GM19397 (cell line): ENCODE measurements around the gene DYRK1A.
"Not testable (repeated sequence)": the region's sequence is repeated elsewhere in the genome, so short reads cannot be mapped to it uniquely, and the experiment has no call there.

ENCODE experiments used
- ATAC-seq: cut with Tn5 transposase; IDR thresholded peaks from one replicate; pipeline ENCODE4 v1.9.1; 2021; ENCODE audit warnings: mild to moderate bottlenecking, moderate library complexity; ENCODE audit not compliant: unreplicated experiment

Gene DYRK1A

DNA sequence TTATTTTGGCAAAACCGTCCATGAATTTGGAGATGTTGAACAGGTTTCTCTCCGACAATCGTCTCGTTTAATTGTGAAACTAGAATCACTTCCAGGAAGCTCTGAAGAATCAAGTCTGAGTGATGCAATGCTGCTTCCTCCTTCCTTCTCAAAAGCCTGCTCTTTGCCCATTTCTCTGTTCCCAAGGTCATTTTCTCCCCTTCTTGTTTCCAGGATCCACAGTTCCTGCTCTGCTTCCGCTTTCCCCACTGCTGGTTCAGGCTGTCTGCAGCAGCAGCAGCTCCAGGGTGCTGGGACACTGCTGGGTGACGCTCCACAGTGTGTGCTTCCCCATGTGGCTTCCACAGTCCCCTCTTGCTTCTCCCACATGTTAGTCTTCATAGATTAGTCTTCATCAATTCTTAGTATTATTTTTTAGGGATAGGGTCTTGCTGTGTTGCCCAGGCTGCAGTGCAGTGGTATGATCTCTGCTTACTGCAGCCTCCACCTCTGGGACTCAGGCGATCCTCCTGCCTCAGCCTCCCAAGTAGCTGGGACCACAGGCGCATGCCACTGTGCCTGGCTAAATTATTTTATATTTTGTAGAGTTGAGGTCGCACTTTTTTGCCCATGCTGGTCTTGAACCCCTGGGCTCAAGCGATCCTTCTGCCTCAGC lies 156.2 kb downstream of the DYRK1A start:
- no peak for ATAC-seq

- ATAC-seq: not testable (repeated sequence)
Measured at GRCh38 chr21:37524944-37525343, 158.4 kb downstream of the DYRK1A start.

DNA sequence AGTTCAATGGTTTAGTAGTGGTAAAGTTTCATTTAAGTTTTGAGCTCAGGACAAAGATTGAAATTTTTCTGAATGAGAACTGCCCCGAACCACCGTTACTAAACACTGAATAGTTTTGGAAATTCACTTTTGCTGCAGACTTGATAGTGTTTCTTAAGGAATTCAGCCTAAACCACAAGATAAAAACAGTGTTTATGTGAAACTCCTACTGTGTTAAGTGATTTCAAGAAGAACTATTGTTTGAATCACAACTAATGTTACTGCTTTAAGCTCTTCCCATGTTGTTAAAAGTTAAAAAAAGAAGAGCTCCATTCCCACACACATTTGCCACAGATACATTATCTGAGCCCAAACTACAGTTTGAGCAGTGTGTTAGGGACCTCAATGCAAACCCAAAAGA lies 159.2 kb downstream of the DYRK1A start:
- ATAC-seq: no peak

DNA sequence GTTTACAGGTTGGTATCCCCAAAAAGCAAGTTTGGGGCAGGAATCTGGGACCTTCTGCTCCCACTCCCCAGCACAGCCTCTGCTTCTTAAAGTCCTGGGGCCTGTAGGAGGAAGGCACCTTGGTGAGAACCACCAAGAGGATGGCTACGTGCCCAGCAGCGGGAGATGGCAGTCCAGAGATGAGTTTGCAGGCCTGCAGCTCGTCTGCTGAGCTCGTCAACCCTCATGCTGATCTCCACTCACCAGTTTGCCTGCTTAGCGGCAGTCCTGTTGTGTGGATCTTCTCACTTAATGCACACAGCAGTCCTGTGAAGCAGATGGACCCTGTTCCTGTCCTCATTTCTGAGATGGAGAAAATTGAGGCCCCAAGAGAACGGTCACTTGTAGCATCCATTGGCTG lies 160.5 kb downstream of the DYRK1A start:
- no peak for ATAC-seq

DNA sequence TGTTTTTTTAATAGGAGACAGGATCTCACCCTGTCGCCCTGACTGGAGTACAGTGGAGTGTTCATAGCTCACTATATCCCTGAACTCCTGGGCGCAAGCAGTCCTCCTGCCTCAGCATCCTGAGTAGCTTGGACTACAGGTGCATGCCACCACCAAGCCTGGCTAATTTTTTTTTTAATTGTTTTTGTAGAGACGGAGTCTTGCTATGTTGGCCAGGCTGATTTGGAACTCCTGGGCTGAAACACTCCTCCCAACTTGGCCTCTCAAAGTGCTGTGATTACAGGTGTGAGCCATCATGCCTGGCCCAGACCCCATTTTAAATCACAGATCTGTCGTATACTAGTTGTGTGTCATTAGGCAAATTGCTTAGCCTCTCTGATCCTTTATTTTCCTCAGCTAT lies 161.1 kb downstream of the DYRK1A start:
- no peak for ATAC-seq

DNA sequence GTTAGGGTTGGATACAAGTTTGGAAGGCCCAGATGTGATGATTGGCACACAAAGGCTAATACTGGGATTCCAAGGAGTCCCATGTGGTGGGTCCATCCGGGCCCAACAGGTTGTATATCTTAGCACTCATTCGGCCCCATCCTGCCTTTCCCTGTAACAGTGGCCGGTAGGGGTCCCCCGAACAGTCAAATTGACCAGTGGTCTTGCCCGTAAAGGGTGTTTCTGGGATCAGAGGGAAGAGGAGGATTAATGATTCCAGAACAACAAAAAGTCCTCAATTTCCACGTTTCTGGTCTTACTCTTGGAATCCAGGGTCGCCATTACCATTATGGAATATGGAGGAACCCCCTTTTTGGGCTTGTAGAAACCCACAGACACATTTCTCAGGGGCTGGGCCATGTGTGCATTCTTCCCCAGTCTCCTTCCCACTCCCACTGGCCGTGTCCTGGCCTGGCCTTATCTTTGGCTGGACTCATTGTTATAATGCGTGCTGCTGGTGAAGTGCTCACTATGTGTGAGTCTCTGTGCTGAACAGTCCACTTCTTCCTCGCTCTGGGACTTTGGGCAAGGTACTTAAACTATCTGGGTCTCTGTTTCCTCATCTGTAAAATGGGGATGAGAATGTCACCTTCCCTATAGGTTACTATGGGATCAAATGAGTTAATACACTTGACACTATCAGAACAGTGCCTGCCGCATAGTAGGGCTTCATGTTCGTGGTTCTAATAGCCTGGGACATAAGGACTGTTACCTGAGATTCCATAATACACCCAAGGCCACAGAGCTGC lies 161.8 kb downstream of the DYRK1A start:
- ATAC-seq: no peak

DNA sequence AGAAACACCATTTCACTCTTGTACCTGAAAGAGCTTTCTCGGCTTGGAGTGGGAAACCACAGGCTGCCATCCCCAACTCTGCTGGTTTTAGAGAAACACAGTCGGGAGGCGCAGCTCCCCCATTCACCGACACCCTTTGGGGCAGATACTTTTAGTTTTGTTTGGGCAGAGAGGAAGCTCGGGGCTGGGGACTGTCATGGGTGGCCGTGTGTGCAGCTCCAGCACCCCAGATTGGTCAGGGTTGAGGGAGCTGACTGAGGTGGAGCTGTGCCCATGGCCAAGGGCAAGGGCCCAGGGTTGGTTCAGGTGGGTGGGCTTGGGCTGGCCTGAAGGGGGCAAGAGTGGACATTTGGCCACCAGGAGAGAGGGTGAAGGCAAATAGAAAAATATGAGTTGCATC lies 163.1 kb downstream of the DYRK1A start:
- no peak for ATAC-seq

- no peak for ATAC-seq
Measured at GRCh38 chr21:37530901-37531351, 164.4 kb downstream of the DYRK1A start.

GRCh38 chr21:37531431-37531932 lies 164.9 kb downstream of the DYRK1A start:
- ATAC-seq: no peak

GRCh38 chr21:37532868-37533780 lies 166.6 kb downstream of the DYRK1A start:
- peak; percentile 67 for ATAC-seq

DNA sequence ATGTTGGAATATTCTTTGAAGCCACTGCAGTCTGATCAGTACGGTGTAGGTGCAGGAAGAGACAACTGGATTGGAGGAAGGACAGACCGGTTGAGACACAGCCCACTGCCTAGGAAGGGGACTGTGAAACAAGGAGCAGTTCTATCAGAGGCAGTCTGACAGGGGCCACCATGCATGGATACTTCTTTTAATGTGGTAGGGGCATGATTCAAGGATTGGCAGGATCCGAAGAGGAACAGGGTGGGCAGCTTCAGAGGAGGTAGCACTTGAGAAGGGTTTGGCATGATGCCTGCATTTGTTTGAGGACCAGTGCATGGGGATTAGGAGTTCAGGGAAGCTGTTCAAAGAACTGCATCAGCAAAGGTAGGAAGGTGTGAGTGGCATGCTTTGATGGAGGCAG lies 167.9 kb downstream of the DYRK1A start:
- no peak for ATAC-seq

- ATAC-seq: no peak
Measured at GRCh38 chr21:37535130-37535529, 168.6 kb downstream of the DYRK1A start.

- ATAC-seq: no peak
Measured at GRCh38 chr21:37535672-37536071, 169.1 kb downstream of the DYRK1A start.

DNA sequence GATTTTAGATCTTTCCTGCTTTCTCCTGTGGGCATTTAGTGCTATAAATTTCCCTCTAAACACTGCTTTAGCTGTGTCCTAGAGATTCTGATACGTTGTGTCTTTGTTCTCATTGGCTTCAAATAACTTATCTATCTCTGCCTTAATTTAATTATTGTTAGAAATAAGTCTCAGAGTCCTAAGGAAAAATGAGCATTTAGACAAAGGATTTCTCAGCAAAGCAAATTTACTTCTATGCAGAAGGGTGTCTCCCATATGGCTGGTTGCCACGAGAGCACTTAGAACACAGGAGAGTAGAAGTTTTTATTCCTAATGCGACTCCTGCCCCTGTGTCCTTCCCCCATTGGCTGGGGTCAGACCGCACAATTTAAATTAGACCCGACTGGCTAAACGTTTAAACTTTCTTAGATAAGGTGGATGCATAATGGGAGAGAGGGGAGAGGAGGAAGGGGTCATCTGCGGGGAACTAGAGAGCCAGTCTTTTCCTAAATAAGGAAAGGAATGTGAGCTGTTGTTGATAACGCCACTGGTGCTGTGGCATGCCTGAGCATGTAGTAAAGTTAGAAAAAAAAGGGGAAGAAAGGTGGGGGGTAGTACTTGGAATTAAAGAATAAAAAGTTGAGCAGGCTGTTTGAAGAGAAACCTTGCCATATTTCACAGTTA lies 170.2 kb downstream of the DYRK1A start:
- no peak for ATAC-seq

GRCh38 chr21:37537391-37537996 lies 170.9 kb downstream of the DYRK1A start:
- no peak for ATAC-seq

- no peak for ATAC-seq
Measured at GRCh38 chr21:37538971-37539590, 172.5 kb downstream of the DYRK1A start.

DNA sequence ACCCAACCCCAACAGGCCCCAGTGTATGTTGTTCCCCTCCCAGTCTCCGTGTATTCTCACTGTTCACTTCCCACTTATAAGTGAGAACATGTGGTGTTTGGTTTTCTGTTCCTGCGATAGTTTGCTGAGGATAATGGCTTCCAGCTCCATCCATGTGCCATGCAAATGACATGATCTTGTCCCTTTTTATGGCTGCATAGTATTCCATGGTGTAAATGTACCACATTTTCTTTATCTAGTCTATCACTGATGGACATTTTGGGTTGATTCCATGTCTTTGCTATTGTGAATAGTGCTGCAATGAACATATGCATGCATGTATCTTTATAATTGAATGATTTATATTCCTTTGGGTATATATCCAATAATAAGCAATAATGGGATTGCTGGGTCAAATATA lies 174.6 kb downstream of the DYRK1A start:
- not testable (repeated sequence) for ATAC-seq

DNA sequence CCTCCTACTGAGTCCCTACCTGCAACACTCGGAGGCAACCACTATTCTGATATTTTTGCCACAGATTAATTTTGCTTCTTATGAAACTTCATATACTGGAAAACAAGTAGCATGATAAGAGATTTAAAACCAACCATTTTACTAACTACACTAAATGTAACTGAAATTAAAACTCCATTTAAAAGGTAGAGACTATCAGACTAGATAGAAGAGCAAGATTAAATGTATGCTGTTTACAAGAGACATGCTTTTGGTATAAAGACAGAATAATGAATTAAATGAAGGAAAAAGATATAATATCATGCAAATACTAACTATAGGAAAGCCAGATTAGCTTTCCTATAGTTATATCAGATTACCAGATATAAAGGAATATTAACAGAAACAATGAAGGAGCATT lies 175.9 kb downstream of the DYRK1A start:
- no peak for ATAC-seq

- ATAC-seq: no peak
Measured at GRCh38 chr21:37546299-37546908, 179.8 kb downstream of the DYRK1A start.
